IPS-NIHi11 (cell line): Measurements from ENCODE around the gene SLC38A10.
"Not testable (repeated sequence)": the region's sequence is repeated elsewhere in the genome, so short reads cannot be mapped to it uniquely, and the experiment has no call there.

ENCODE experiments used
- DNase-seq: peaks from one replicate; pipeline ENCODE4 v3.0.0; 2012; ENCODE audit warnings: mixed read lengths, low spot score

SLC38A10 gene

DNA sequence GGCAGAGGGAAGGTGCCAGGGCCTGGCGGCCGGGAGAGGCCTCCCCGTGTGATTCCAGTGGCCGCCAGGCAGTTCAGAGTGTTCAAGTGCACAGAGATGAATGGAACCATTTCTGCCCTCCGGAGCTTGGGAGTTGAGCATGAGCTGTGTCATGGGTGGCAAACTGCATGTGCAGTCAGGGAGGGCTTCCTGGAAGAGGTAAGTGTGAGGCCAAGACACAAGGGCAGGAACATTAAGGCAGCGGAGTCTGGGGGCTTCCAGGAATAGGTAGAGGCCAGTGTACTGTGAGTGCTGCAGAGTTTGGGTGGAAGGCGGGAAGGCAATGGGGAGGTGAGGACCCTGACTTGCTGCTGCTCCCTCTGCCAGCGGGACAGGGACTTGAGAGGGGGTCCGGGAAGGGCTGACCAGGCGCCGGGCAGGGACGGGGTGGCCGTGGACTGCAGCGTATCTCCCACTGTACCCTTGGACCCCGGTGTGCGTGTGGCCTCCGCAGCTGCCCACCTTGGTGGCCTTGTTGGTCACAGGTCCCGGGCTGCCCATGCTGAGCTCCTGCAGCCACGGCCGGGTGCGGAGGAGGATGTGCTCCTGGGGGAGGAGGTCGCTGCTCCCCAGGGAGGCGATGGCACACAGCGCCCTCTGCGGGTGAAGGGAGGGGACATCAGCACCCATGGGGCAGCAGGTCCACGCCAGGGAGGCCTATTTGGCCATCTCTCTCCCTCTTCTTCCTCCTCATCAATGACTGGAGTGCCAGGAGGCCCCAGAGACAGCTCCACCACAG lies 64.9 kb downstream of the SLC38A10 start:
- DNase-seq, result peak; percentile 80

DNA sequence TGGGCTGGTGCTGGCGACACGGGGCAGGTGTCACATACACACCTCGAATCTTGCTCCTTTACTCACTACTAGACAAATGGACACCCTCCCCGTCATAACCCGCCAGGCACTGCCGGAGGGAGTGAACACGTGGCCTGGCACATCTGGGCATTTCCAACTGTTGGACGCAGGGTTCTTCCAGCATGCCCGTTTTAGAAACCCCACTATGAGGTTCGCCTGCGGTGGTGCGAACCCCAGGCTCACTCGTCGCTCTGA lies 65.5 kb downstream of the SLC38A10 start:
- DNase-seq, result no peak

DNA sequence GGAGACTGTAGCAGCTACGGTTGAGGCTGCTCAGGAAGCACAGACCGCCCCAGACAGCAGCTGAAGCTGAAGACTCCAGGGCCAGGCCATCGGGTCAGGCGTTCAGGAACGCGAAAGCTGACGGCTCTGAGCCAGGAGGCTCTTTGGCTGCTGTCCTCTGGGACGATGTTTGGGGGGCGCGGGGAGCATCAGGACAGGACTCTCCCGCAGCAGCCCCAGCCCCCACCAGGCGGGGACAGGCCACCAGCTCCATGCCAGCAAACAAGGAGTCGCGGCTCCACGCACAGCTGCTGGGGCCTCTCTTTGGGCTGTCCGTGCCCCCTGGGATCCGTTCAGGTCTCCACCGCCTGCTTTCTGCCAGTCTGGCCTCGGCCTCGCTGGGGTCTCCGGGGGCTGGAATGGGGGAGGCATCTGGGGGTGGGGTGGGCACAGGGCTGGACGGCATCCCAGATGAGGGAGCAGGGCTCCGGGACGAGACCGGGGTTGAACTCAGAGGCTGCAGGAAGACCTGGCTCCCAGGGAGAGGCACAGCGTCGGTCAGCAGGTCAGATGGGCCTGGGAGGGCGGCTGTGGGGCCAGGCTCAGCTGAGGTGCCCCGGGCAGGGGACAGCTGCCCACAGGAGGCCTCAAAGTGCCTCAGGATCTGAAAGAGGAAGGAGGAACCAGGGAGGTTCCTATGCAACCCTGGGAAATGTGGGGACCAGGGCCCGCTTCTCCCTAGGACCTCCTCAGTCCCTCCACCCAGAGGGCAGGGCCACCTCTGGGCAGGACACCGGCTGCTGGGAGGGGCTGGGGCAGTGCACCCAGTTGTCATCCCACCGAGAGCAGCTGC lies 66.1 kb downstream of the SLC38A10 start:
- DNase-seq, result no peak

DNA sequence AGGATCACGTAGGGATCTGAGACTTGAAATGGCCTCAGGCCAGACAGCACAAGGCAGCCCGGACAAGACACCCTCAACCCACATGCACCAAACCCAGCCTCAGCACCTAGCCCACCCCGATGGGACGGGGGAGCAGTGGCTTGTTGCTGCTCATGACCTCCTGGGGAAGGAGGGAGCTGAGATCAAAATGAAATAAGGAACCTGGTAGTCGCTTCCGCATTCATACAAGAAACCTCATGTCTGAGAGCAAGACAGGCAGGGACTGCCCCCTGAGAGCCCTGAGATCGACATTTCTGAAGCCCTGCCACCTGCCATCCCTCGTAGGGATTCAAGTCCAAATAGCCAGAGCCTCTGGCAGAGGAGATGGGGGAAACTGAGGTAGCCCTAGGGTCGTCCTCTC lies 66.7 kb downstream of the SLC38A10 start:
- no peak for DNase-seq

DNA sequence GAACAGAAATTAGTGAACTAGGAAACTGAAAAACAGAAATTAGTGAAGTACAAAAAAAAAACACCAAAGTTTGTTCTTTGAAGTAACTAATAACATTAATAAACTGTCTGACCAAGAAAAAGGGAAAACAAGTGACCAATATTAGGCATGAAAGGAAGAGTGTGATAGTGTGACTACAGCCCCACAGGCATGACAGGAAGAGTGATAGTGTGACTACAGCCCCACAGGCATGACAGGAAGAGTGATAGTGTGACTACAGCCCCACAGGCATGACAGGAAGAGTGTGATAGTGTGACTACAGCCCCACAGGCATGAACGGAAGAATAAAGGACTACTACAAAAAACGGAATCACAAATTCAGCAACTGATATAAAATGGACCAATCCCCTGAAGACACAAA lies 67.5 kb downstream of the SLC38A10 start:
- not testable (repeated sequence) for DNase-seq

DNA sequence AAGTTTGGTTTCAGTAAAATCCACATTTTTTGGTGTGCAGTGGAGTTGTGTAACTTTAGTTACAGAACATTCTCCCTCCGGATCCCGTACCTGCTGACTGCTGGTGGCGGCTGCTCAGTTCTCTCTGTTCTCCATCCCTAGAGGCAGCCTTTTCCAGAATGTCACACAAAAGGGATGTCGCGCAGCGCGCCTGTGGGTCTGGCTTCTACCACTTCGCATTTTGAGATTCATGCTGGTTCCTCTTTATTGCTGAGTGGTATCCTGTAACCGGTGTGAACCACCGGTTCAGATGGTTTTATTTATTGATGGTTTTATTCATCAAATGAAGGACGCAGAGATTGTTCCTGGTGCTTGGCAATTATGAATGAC lies 71.4 kb downstream of the SLC38A10 start:
- DNase-seq, result no peak

DNA sequence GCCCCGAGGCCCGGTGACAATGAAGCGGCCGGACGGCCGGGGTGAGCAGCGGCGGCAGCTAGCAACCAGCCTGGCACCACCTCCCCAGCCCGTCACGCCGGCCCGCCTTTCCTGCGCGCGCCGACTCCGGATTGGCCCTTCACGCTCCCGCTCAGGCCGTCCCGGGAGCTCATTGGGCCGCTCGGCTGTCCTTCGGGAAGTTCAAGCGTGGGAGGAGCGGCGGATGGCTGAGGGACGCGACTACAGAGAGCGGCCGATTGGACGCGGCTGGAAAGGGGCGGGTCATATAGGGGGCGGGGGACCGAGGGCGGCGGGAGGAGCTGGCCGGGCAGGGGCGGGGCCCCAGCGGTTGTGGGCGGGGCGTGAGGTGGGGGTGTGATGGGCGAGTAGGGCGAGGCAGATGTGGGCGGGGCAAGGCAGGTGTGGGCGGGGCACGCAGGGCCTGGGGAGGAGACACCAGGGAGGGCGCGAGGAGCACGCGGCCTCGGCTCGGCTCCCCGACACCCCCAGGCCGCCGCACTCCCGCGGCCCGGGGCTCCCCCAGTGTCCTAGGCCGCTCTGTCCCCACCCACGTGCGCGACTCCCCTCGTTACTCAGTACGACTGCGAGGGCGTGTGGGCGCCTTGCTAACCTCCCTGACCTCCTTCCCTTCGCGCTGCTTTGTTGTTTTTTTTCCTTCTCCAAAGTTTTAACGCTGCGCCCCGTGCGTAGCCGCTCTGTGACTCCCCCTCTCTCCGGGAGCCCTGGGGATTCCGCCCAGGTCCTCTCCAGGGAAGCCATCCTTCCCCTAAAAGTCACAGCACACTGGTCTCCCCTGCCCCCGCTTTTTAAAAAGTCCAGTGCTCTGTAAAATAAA lies 72.0 kb downstream of the SLC38A10 start, which contains the start of gene CEP131:
Gene CEP131, minus strand, starts transcription at position 60 of the 856 bp plus-strand sequence. CDS start 2,909 bp downstream, outside the sequence.
- peak; percentile 100 for DNase-seq

DNA sequence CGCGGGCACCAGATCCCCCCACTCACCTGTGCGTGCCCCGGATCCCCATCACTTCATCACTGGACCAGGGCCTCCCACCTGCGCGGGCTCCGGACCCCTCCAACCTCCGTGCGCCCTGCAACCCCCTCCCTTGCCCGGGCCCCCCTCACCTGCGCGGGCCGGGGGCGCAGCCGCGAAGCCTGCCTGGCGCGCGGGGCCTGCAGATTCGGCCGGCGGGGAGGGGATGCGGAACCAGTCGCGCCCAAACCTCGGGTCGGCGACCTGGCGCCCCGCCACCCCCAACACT lies 72.5 kb downstream of the SLC38A10 start:
- no peak for DNase-seq

DNA sequence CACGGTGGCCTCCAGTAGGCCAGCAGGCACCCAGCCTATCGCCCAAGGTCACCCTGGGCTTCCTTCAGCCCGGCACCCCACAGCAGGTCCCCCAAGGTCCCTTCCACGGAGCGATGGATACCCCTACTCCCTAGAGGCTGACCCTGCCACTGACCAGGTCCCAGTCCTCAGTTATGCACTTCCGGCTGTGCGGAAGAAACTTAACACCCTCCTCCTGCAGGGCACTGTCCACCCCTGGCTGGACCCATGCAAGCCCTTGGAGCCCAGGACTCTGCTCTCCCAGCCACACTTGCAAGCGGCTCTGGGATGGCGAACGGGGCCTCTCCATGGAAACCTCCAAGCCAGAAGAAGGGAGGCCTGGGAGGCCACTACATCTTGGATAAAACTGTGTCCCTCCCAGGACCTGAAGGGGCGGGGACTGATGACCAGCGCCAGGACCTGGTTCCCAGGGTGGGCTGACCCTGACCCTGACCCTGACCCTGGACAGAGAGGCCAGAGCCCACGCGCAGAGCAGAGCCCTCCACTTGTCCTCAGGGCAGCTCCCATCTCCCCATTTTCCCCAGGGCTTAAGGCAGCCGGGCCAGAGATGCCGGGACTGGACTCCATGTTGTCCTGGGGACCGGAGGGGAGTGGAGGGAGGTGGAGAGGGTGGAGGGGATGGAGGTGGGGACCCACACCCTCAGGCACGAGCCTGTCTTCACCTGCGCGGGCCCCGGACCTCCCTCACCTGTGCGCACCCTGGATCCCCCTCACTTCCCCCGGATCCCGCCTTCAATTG lies 73.1 kb downstream of the SLC38A10 start:
- DNase-seq, result no peak

DNA sequence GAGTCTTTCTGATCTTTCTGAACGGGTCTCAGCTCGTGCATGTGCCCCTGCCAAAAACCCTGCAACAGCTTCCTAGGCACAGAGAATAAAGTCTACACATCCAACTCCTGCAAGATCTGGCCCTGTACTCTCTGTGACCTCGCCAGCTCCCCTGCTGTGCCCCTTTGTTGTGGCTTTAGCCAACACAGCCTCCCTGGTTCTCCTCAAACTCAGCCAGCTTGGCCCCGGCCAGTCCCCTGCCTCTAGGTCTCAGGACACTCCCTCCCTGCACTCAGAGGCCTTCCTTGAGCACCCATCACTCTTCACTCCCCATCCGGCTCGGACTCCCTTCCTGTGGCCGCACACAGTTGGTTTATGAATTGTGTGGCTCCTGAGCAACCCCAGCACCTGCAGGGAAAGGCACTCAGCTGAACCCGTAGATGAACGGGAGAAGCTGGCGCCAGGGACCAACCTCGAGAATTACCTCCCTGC lies 73.7 kb downstream of the SLC38A10 start:
- DNase-seq, result no peak

DNA sequence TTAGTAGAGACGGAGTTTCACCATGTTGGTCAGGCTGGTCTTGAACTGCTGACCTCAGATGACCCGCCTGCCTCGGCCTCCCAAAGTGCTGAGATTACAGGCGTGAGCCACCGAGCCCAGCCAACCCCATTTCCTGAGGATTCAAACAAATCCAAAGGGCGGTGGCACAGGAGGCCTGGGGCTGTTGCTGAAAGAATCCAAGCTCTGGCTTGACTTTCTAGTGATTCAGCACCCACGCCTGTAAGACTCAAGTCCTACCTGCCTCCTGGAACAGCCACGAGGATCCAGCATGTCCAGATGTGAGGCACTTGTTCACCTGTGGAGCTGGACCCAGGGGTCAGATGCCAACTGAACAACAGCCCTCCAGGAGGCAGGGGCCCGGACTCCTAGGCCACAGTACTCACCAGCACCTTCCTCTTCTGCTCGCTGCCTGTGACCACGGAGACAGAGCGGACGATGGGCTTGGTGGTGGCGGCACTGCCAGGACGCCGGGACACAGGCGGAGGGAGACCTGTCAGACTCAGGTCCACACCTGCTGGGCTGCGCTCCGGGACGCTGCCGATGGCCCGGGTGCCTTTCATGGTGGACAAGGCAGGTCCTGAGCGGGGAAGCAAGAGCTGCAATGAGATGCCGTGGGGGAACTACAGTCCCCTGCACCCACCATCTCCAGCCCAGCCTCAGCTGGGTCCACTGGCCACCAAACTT lies 75.5 kb downstream of the SLC38A10 start:
- DNase-seq, result no peak

DNA sequence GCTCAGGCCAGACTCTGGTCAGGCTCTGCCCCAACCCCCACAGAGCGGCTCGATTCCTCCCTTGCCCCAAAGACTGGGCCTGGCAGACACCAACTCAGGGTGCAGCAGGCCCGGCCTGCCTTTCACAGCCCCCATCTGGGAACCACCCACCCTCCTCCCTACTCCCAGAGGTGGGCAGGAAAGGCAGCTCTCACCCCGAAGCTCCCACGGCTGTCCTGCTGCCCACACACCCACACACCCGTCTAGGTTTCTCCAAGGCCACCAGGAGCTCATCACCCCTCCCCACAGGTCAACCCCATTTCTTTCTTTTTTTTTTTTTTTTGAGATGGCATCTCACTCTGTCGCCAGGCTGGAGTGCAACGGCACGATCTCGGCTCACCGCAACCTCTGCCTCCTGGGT lies 76.1 kb downstream of the SLC38A10 start:
- no peak for DNase-seq

DNA sequence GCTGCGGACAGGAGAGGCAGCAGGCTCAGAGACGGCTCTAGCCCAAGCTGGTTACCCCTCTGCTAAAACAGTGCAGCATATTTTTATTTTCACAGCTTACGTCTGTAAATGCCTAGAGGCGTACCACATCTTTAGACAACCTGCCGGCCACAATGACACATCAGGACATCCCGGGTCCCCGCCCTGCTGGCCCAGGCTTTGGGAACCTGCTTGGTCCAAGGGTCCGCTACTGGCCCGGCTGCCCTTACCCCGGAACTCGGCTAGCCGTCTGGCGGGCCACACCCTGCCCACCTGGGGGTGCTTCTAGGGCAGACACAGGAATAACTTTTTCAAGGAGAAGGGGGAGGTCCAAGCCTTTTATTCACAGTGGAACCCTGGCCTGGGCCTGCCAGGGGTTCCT lies 76.6 kb downstream of the SLC38A10 start:
- no peak for DNase-seq

DNA sequence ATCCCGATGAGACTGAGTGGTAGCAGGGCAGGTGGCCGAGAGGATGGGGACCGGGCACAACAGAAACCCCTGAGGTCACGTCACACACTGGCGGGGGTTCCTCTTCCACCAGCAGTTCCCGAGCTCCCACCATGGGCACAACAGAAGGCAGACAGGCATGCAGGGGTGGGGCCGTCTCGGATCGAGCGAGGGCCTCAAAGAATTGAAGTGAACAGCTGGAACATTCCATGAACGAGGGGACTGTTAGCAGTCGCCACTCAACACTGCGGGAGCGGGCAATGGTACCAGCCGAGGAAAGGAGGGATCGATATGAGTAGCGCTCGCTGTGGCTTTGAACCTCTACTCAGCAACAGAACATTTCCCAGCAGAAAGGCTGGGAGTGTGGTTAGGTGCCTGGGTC lies 77.6 kb downstream of the SLC38A10 start:
- DNase-seq, result no peak

DNA sequence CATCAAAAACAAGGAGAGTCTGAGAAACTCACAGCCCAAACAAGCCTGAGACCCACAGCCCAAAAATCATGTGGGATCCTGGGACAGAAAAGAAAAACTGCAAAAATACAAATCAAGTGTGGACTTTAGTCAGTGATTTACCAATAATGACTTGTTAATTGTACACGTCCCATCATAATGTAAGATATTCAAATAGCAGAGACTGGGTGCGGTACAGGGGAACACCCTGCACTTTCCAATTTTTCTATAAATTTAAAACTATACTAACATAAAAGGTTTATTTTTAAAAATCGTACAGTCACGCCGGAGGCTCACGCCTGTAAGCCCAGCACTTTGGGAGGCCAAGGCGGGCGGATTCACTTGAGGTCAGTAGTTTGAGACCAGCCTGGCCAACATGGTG lies 81.1 kb downstream of the SLC38A10 start:
- no peak for DNase-seq

DNA sequence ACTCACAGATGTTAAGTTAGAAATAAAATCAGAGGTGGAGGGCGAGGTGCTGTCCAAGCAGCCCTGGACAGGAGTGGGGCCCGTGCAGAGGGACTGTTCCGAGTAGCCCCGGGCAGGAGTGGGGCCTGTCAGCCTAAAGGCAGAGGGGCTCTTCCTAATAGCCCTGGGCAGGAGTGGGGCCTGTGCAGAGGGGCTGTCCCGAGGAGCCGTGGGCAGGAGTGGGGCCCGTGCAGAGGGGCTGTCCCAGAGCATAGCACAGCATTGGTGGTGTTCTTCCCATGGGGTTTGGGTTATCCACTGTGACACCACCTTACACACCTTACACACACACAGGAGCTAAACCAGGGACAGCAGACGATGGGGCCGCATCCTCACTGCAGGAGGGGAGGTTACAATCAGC lies 82.7 kb downstream of the SLC38A10 start:
- DNase-seq, result no peak

DNA sequence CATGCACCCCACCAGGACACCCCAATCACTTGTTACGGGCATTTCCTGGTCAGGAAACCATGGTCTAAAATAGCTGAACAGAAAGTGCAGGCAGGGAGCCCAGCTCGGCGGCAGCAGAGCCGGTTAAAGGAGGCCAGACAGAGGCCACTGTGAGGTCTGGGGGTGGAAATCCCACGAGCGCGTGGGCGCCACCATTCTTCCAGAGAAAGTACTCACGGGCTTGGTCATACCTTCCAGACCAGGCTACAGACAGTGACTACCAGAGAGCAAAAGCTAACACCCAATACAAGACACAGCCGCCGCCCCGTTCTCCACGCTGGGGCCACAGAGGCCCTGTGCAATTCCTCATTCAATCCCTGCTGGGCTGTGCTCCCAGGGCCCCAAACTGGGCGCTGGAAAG lies 84.2 kb downstream of the SLC38A10 start:
- no peak for DNase-seq

DNA sequence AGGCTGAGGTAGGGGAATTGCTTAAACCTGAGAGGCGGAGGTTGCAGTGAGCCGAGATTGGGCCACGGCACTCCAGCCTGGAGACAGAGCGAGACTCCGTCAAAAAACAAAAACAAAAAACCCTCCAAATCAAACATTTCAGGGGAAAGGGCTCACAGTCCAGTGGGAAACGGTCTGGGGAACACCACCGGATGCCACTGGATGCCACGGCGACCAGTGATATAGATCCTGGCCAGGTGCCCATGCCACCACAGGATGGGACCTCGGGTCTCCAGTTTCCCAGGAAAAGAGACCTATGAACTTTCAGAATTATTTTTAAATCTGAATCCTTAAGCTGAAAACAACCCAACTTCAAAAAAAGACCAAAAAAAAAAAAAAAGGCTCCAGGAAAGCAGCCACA lies 84.6 kb downstream of the SLC38A10 start:
- no peak for DNase-seq

DNA sequence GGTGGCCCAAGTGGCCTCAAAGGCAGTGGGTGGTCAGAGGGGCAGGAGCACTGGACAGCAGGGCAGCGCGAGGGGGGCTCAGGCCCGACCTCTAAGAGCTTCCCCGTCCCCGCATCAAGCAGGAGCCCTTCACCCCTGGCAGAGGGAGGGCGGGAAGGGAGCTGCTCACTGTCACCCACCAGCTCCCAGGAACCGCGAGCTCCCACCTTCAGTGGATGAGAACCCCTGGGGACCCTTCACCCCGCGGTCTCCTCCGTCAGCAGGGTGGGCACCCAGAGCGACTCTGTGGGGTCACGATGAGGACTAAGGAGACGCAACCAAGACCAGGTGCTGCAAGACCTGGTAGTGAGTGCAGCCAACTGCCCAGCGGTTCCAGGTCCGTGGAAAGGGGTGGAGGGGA lies 86.0 kb downstream of the SLC38A10 start:
- DNase-seq, result no peak

DNA sequence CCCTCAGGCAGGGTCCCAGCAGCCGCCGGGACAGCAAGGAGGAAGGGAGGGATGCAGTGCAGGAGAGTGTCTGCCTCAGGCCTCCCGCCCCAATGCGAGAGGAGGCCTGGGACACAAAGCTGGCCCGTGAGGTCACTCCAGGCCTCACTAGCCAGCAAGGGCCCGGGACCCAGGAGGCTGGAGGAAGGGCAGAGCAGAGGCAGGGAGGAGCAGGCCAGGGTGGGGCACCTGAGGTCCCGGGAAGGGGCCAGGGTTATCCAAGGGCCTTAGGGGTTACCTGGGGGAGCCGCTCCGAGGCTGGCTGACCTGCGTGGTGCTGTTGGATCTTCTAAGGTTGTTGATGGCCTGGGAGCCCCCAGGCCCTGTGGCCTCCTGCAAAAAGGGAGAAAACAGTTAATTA lies 86.5 kb downstream of the SLC38A10 start:
- DNase-seq, result no peak
